Coronary artery (tissue), 2 donors: ENCODE results near the gene KTN1.

Experiments used
- DNase-seq: peaks from one replicate; pipeline ENCODE4 v3.0.0-alpha.2; 2017; ENCODE audit warnings: low spot score
- H3K27ac ChIP-seq, 2 donors: fragments of 200-600 bp; sonication (generic); one replicate each; pipeline ENCODE4 v1.5.1; 2016 to 2019
- H3K4me3 ChIP-seq: fragments of 200-600 bp; sonication (generic); 2 replicates; pipeline ENCODE4 v1.5.1; 2016; ENCODE audit warnings: mild to moderate bottlenecking, moderate library complexity
- TF ChIP-seq, protein P1 (sequence below): fragments of 200-600 bp; sonication (generic); IDR thresholded peaks from one replicate; pipeline ENCODE4 v1.5.1; 2019; ENCODE audit warnings: antibody characterized with exemption

KTN1 gene

DNA sequence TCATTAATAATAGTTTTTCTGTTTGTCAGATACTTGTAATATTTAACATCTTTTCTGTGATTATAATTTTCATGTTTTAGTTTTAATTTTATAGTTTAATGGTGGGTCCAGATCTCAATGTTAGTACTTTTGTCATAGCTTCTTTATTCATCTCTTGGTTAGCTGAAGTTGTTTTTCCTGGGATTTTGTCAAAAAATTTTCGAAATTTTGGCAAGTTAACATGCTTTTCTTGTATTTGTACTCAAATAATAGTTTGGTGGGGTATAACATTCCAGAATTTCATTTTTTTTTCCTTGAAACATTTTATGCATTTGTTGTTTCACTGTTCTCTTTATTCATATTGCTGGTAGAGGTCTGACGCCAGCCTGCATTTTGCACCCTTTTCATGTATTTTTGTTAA is 45.5 kb downstream of the KTN1 start:
- TF ChIP-seq, protein P1, sequence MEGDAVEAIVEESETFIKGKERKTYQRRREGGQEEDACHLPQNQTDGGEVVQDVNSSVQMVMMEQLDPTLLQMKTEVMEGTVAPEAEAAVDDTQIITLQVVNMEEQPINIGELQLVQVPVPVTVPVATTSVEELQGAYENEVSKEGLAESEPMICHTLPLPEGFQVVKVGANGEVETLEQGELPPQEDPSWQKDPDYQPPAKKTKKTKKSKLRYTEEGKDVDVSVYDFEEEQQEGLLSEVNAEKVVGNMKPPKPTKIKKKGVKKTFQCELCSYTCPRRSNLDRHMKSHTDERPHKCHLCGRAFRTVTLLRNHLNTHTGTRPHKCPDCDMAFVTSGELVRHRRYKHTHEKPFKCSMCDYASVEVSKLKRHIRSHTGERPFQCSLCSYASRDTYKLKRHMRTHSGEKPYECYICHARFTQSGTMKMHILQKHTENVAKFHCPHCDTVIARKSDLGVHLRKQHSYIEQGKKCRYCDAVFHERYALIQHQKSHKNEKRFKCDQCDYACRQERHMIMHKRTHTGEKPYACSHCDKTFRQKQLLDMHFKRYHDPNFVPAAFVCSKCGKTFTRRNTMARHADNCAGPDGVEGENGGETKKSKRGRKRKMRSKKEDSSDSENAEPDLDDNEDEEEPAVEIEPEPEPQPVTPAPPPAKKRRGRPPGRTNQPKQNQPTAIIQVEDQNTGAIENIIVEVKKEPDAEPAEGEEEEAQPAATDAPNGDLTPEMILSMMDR = no peak
- no peak for DNase-seq
- peak overlapping the region; percentile 10 for H3K4me3 ChIP-seq
- H3K27ac ChIP-seq = no peak overlapping the region

GRCh38 chr14:55626131-55626530 is 46.1 kb downstream of the KTN1 start:
- Histone ChIP-seq H3K4me3 (peak overlapping the region; percentile 10), H3K27ac (no peak overlapping the region)
- no peak for DNase-seq
- TF ChIP-seq, protein P1 = no peak

DNA sequence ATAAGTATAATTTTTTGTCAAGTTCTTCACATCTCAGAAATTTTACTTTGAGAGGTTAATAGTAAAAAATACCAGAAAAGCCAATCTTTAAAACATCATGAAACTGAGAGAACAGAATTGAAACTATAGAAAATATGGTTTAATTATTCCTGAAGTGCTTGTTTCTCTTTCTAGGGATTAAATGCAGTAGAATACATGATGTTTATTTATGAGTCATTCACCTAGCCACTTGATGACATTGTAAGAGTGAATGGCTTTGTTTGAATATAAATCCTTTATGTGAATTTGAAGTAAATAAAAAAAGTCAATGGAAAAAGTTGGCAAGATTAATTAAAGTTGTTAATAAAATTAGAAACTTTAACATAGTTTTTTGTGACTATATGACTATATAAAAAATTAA is 48.4 kb downstream of the KTN1 start:
- no peak overlapping the region for H3K27ac ChIP-seq
- no peak for DNase-seq
- no peak overlapping the region for H3K4me3 ChIP-seq
- TF ChIP-seq, protein P1 = no peak

DNA sequence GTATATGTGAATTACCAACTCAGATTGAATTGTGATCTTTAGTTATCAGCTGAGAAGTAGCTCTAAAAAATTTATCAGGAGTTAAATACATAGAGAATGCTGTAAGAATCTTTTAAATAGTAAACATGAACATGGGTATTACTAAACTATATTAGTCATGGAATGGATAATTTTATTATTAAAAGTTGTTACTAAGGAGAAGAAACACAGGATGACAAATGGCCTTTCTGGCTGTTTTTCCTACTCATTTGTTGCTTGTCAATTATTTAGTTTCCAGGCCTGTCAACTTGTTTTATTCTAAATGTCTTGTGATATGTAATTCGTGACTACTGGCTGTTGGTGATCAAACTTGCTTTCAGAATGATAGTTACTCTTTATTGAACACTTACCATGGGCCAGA is 58.7 kb downstream of the KTN1 start:
- no peak for DNase-seq
- Histone ChIP-seq H3K27ac (no peak overlapping the region), H3K4me3 (no peak overlapping the region)
- TF ChIP-seq, protein P1 = no peak

DNA sequence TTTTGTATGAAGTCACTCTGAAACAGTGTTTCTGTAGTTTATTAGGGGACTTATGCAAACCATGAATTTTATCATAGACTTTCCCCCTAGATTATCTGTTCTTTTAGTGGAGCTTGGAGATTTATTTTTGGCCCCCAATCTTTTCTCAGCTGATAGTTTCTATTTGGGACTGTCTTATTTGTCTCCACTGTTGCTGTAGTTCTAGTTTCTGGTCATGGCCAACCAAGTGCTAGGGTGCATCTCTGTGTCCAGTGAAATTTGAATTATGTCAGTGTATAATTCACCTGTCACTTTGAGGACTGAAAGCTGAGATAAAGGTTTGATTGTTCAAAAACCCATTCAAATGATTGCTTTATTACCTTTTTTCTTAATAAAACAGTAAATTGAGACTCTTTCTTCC is 61.3 kb downstream of the KTN1 start:
- no peak for DNase-seq
- TF ChIP-seq, protein P1 = no peak
- H3K27ac ChIP-seq = no peak overlapping the region

GRCh38 chr14:55641954-55642353 is 61.9 kb downstream of the KTN1 start:
- H3K4me3 ChIP-seq = no peak overlapping the region
- TF ChIP-seq, protein P1 = no peak
- no peak for DNase-seq
- no peak overlapping the region for H3K27ac ChIP-seq

More for the DNA sequence above, 61.3 kb downstream of the KTN1 start:
- no peak overlapping the region for H3K4me3 ChIP-seq

GRCh38 chr14:55645145-55645544 is 65.1 kb downstream of the KTN1 start:
- TF ChIP-seq, protein P1 = no peak
- no peak for DNase-seq
- no peak overlapping the region for H3K27ac ChIP-seq
- no peak overlapping the region for H3K4me3 ChIP-seq
